GM13976 (cell line): ENCODE results near the gene GPR101.

Source experiments
- DNase-seq: peaks from one replicate; pipeline ENCODE4 v3.0.0; 2012; ENCODE audit warnings: low spot score
- in situ Hi-C: fragments of 300-500 bp; cut with MboI; formaldehyde crosslinking; loops from one replicate; pipeline ENCODE4 v1.12.0; 2022; ENCODE audit warnings: low sequenced_read_pairs, mixed read lengths, inconsistent platforms; ENCODE audit not compliant: unreplicated experiment
- TF ChIP-seq, protein P1 (sequence below): IDR thresholded peaks from 2 replicates; pipeline ENCODE4 v1.5.1; 2012; ENCODE audit warnings: borderline replicate concordance, mild to moderate bottlenecking; ENCODE audit not compliant: insufficient read depth; ENCODE audit errors: extremely low read depth, missing control alignments, control extremely low read depth

The GPR101 gene, protein sequence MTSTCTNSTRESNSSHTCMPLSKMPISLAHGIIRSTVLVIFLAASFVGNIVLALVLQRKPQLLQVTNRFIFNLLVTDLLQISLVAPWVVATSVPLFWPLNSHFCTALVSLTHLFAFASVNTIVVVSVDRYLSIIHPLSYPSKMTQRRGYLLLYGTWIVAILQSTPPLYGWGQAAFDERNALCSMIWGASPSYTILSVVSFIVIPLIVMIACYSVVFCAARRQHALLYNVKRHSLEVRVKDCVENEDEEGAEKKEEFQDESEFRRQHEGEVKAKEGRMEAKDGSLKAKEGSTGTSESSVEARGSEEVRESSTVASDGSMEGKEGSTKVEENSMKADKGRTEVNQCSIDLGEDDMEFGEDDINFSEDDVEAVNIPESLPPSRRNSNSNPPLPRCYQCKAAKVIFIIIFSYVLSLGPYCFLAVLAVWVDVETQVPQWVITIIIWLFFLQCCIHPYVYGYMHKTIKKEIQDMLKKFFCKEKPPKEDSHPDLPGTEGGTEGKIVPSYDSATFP

DNA sequence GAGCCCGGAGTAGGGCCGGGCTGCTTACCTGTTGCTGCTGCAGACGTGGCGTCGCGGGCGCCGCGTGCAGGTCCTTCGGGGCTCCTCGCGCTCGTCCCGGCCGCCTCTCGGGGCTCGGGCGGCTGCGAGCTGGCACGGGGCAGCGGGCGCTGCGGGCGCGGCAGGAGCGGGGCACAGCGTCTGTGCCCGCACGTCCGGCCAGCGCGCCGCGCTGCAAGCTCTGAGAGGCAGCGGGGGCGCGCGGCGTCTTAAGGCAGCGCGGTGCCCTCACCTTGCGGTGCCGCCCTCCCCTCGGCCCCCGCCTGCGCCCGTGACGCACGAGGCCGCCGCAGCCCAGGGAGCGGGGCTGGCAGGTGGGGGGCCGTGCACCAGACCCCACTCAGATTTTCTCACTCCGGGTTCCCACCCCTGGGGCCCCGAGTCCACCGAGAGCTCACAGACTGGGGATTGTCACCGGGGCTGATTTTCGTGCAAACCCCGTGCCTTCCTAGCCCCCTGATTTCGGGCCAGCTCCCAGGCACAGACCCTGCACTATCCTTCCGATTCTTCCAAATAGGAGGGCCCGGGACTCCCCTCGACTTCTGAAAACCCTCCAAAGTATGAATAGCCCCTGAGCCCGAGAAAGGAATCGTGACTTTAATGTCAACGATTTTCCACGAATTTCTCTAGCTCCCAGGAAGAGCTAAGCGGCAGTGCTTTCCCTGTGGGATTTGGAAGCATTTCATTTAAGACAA lies at the start of gene GPR101:
GPR101 (minus strand) TSS at position 222 of the 734 bp plus-strand sequence. CDS start 2,321 bp downstream, outside the sequence.
- no peak for DNase-seq
- in situ Hi-C loops: no loop called here

GRCh38 chrX:137081239-137081638 lies 47.4 kb upstream of the GPR101 start:
- no peak for DNase-seq
- TF ChIP-seq, protein P1, sequence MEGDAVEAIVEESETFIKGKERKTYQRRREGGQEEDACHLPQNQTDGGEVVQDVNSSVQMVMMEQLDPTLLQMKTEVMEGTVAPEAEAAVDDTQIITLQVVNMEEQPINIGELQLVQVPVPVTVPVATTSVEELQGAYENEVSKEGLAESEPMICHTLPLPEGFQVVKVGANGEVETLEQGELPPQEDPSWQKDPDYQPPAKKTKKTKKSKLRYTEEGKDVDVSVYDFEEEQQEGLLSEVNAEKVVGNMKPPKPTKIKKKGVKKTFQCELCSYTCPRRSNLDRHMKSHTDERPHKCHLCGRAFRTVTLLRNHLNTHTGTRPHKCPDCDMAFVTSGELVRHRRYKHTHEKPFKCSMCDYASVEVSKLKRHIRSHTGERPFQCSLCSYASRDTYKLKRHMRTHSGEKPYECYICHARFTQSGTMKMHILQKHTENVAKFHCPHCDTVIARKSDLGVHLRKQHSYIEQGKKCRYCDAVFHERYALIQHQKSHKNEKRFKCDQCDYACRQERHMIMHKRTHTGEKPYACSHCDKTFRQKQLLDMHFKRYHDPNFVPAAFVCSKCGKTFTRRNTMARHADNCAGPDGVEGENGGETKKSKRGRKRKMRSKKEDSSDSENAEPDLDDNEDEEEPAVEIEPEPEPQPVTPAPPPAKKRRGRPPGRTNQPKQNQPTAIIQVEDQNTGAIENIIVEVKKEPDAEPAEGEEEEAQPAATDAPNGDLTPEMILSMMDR: no peak
- in situ Hi-C loops: no loop called here

More for the DNA sequence above, at the start of gene GPR101:
- TF ChIP-seq, protein P1: no peak

DNA sequence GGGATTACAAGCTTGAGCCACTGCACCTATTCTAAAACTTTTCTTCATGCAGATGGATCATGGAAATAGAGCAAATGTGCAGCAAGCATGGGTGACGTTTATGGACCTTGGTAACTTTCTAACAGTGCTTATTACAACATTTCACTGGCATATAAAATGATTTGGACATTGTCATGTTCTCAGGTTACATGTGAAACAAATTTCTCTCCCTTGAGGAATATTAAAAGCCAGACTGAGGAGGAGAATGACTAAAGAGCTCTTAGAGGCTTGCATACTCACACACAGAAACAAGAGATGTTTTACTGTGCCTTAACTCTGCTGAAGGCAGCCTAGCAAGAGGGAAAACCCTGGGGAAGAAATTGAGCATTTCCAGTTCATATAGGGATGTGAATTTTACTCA lies 38.6 kb upstream of the GPR101 start:
- in situ Hi-C loops: no loop called here
- TF ChIP-seq, protein P1: no peak
- DNase-seq: no peak

- in situ Hi-C loops: no loop called here
- TF ChIP-seq, protein P1: no peak
- no peak for DNase-seq
Measured at GRCh38 chrX:137071596-137071995, 37.8 kb upstream of the GPR101 start.

- in situ Hi-C loops: no loop called here
- DNase-seq: no peak
- TF ChIP-seq, protein P1: no peak
Measured at GRCh38 chrX:137067147-137067546, 33.4 kb upstream of the GPR101 start.

GRCh38 chrX:137062915-137063617 lies 29.3 kb upstream of the GPR101 start:
- TF ChIP-seq, protein P1: no peak
- in situ Hi-C loops: no loop called here
- no peak for DNase-seq
